Measurements from ENCODE around the gene KLK4.

The KLK4 gene

GRCh38 chr19:50943074-50943828 lies 32.1 kb upstream of the KLK4 start:
- TF ChIP-seq, protein P1, sequence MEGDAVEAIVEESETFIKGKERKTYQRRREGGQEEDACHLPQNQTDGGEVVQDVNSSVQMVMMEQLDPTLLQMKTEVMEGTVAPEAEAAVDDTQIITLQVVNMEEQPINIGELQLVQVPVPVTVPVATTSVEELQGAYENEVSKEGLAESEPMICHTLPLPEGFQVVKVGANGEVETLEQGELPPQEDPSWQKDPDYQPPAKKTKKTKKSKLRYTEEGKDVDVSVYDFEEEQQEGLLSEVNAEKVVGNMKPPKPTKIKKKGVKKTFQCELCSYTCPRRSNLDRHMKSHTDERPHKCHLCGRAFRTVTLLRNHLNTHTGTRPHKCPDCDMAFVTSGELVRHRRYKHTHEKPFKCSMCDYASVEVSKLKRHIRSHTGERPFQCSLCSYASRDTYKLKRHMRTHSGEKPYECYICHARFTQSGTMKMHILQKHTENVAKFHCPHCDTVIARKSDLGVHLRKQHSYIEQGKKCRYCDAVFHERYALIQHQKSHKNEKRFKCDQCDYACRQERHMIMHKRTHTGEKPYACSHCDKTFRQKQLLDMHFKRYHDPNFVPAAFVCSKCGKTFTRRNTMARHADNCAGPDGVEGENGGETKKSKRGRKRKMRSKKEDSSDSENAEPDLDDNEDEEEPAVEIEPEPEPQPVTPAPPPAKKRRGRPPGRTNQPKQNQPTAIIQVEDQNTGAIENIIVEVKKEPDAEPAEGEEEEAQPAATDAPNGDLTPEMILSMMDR (IDR thresholded peaks at IDR 0.05; ENCODE audit: low read length) = no peak
- TF ChIP-seq EZH2phosphoT487 (IDR thresholded peaks at IDR 0.05; ENCODE audit: low read length) = no peak
- Histone ChIP-seq H3K9ac (ENCODE audit: low read length) (no peak overlapping the region), H3K4me3 (ENCODE audit: low read length) (no peak overlapping the region), H3K27ac (ENCODE audit: low read length) (no peak overlapping the region), H3K4me2 (ENCODE audit: low read depth, low read length) (no peak overlapping the region), H4K20me1 (ENCODE audit: insufficient read depth, low read length) (no peaks in the 10 kb centered on the region), H3F3A (ENCODE audit: insufficient read depth, low read length) (no peaks in the 10 kb centered on the region), H3K27me3 (replicated peaks; ENCODE audit: insufficient read depth, low read length) (peaks cover 34% of the 10 kb centered on the region), H3K36me3 (replicated peaks; ENCODE audit: insufficient read depth, low read length) (no peaks in the 10 kb centered on the region), H3K9me3 (replicated peaks; ENCODE audit: insufficient read depth, low read length) (no peaks in the 10 kb centered on the region), H2AFZ (ENCODE audit: low read length) (no peak overlapping the region), H3K9me2 (replicated peaks; ENCODE audit: insufficient read depth, low read length) (no peaks in the 10 kb centered on the region), H3K79me2 (ENCODE audit: low read length) (no peaks in the 10 kb centered on the region), H3K4me1 (ENCODE audit: low read length) (no peaks in the 10 kb centered on the region)
- DNase-seq = no peak

GRCh38 chr19:50939596-50939995 lies 28.4 kb upstream of the KLK4 start:
- Histone ChIP-seq H3K9me2 (replicated peaks; ENCODE audit: insufficient read depth, low read length) (no peaks in the 10 kb centered on the region), H3K27ac (ENCODE audit: low read length) (no peak overlapping the region), H2AFZ (ENCODE audit: low read length) (no peak overlapping the region), H3K4me3 (ENCODE audit: low read length) (no peak overlapping the region), H3F3A (ENCODE audit: insufficient read depth, low read length) (no peaks in the 10 kb centered on the region), H4K20me1 (ENCODE audit: insufficient read depth, low read length) (no peaks in the 10 kb centered on the region), H3K4me2 (ENCODE audit: low read depth, low read length) (no peak overlapping the region), H3K9me3 (replicated peaks; ENCODE audit: insufficient read depth, low read length) (no peaks in the 10 kb centered on the region), H3K36me3 (replicated peaks; ENCODE audit: insufficient read depth, low read length) (no peaks in the 10 kb centered on the region), H3K9ac (ENCODE audit: low read length) (no peak overlapping the region), H3K79me2 (ENCODE audit: low read length) (no peaks in the 10 kb centered on the region), H3K27me3 (replicated peaks; ENCODE audit: insufficient read depth, low read length) (peaks cover 32% of the 10 kb centered on the region), H3K4me1 (ENCODE audit: low read length) (no peaks in the 10 kb centered on the region)
- no peak for TF ChIP-seq EZH2phosphoT487 (IDR thresholded peaks at IDR 0.05; ENCODE audit: low read length)
- no peak for TF ChIP-seq EZH2 (optimal IDR thresholded peaks at IDR 0.05; ENCODE audit: low read depth, low read length)
- TF ChIP-seq, protein P1 (IDR thresholded peaks at IDR 0.05; ENCODE audit: low read length) = no peak
- no peak for DNase-seq

DNA sequence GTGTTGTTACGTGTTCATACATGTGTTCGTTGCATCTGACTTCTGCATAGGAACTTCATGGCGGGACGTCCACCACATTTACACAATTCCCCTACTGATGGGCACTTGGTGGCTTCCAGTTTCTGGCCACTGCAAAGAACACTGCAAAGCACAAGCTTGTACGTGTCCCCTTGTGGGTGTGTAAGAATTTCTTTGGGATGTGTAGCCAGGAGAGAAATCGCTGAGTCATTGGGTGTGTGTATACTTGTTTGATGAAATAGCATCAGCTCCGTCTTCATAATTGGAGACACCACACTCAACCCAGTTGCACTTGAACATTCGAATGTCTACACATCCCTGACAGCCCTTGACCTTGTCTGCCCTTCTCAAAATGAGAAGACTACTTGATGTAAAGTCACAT lies 22.4 kb upstream of the KLK4 start:
- H3K36me3 ChIP-seq (replicated peaks; ENCODE audit: insufficient read depth, low read length) = no peaks in the 10 kb centered on the region

More for the DNA sequence above, 22.4 kb upstream of the KLK4 start:
- no peaks in the 10 kb centered on the region for H3K9me3 ChIP-seq (replicated peaks; ENCODE audit: insufficient read depth, low read length)
- no peak for DNase-seq
- H3K27ac ChIP-seq (ENCODE audit: low read length) = no peak overlapping the region
- no peak for TF ChIP-seq EZH2phosphoT487 (IDR thresholded peaks at IDR 0.05; ENCODE audit: low read length)
- TF ChIP-seq, protein P1 (IDR thresholded peaks at IDR 0.05; ENCODE audit: low read length) = no peak
- no peak for TF ChIP-seq EZH2 (optimal IDR thresholded peaks at IDR 0.05; ENCODE audit: low read depth, low read length)
- no peak overlapping the region for H2AFZ ChIP-seq (ENCODE audit: low read length)
- H3F3A ChIP-seq (ENCODE audit: insufficient read depth, low read length) = no peaks in the 10 kb centered on the region
- no peak overlapping the region for H3K4me2 ChIP-seq (ENCODE audit: low read depth, low read length)
- H3K27me3 ChIP-seq (replicated peaks; ENCODE audit: insufficient read depth, low read length) = peaks cover 74% of the 10 kb centered on the region
- no peaks in the 10 kb centered on the region for H3K4me1 ChIP-seq (ENCODE audit: low read length)
- no peaks in the 10 kb centered on the region for H3K79me2 ChIP-seq (ENCODE audit: low read length)
- no peak overlapping the region for H3K9ac ChIP-seq (ENCODE audit: low read length)
- no peaks in the 10 kb centered on the region for H4K20me1 ChIP-seq (ENCODE audit: insufficient read depth, low read length)
- no peak overlapping the region for H3K4me3 ChIP-seq (ENCODE audit: low read length)
- no peaks in the 10 kb centered on the region for H3K9me2 ChIP-seq (replicated peaks; ENCODE audit: insufficient read depth, low read length)

Data from MM.1S (cell line).